CD4-positive, alpha-beta T cell (primary cell): ENCODE measurements around the gene NXPH1. TPM values are rescaled to one million over a fixed set of nuclear protein-coding genes. Genes with fewer than 3 reads are reported as not detected.

ENCODE experiments used
- ATAC-seq: fragments of 200-7000 bp; cut with Tn5 transposase; one replicate; pipeline ENCODE4 v1.10.0; 2022; ENCODE audit warnings: mild to moderate bottlenecking; ENCODE audit not compliant: poor library complexity
- CTCF ChIA-PET: fragments of 350-600 bp; sonication (Branson Sonifier 250); formaldehyde crosslinking; loops from one replicate; lab custom pipeline; 2021; ENCODE audit warnings: antibody characterized with exemption, inconsistent platforms; lab: Charles Lee
- POLR2A ChIA-PET: fragments of 350-600 bp; sonication (Branson Sonifier 250); formaldehyde crosslinking; loops from one replicate; lab custom pipeline; 2021; ENCODE audit warnings: antibody characterized with exemption, inconsistent platforms; lab: Charles Lee
- DNase-seq, 14 experiments: peaks; one replicate each; pipeline ENCODE4 v3.0.0-alpha.2; 2013 to 2020; ENCODE audit warnings: mixed read lengths in 2 of 14
- H3K27ac ChIP-seq, 2 donors: one replicate each; pipeline versions ENCODE4 v1.5.1 to v1.7.0; 2013; ENCODE audit warnings: low read length in 2 of 2, low read depth in 1 of 2, mild to moderate bottlenecking in 1 of 2
- H3K27me3 ChIP-seq, 2 experiments: 1 replicate in 1 of 2; 2 replicates in 1 of 2; pipeline versions ENCODE4 v1.6.1 to v1.7.0; 2013; ENCODE audit warnings: low read length in 2 of 2, control low read depth in 1 of 2, mild to moderate bottlenecking in 1 of 2, moderate library complexity in 1 of 2; ENCODE audit not compliant: insufficient read depth in 2 of 2, control insufficient read depth in 1 of 2
- H3K36me3 ChIP-seq: one replicate; pipeline ENCODE4 v1.6.1; 2013; ENCODE audit warnings: low read length, control low read depth; ENCODE audit not compliant: insufficient read depth
- H3K4me1 ChIP-seq: one replicate; pipeline ENCODE4 v1.6.1; 2013; ENCODE audit warnings: low read length, control low read depth; ENCODE audit not compliant: insufficient read depth
- H3K4me3 ChIP-seq: one replicate; pipeline ENCODE4 v1.5.1; 2013; ENCODE audit warnings: mild to moderate bottlenecking, low read length, moderate library complexity
- H3K9me3 ChIP-seq, 2 experiments: 1 replicate in 1 of 2; 2 replicates in 1 of 2; pipeline versions ENCODE4 v1.6.1 to v1.7.0; 2013; ENCODE audit warnings: low read length in 2 of 2, mild to moderate bottlenecking in 2 of 2, control low read depth in 1 of 2, moderate library complexity in 1 of 2; ENCODE audit not compliant: control insufficient read depth in 1 of 2, insufficient read depth in 1 of 2
- H3K27ac Mint-ChIP-seq: one replicate; pipeline ENCODE4 v1.8.0; 2020; ENCODE audit warnings: mixed read lengths
- H3K27me3 Mint-ChIP-seq: one replicate; pipeline ENCODE4 v1.8.0; 2021; ENCODE audit warnings: mixed read lengths
- H3K36me3 Mint-ChIP-seq: one replicate; pipeline ENCODE4 v1.8.0; 2021; ENCODE audit warnings: low read depth, mixed read lengths
- H3K4me1 Mint-ChIP-seq: one replicate; pipeline ENCODE4 v1.8.0; 2021; ENCODE audit warnings: low read depth, mixed read lengths
- H3K4me3 Mint-ChIP-seq: one replicate; pipeline ENCODE4 v1.8.0; 2020; ENCODE audit warnings: mild to moderate bottlenecking, mixed read lengths
- H3K9me3 Mint-ChIP-seq: one replicate; pipeline ENCODE4 v1.8.0; 2020; ENCODE audit warnings: mixed read lengths
- CTCF ChIP-seq: fragments of 200-600 bp; IDR thresholded peaks from one replicate; pipeline ENCODE4 v1.8.0; 2022; ENCODE audit warnings: antibody characterized with exemption, mild to moderate bottlenecking
- intact Hi-C, 2 experiments: fragments of 100-400 bp; cut with DNase I in 1 of 2; cut with micrococcal nuclease in 1 of 2; formaldehyde crosslinking; loops; one replicate each; pipeline versions ENCODE4 v1.15.1 to v1.9.0; 2023 to 2025; cut with DNase I, micrococcal nuclease
- total RNA-seq, 174 experiments: library from RNA in 2 of 174; stranded (reverse) in 2 of 174; gene quantifications; one replicate each; pipeline ENCODE4 v1.2.3 and lab custom pipeline; 2021 to 2026

Gene NXPH1
- total RNA-seq, 2 experiments from 2014 or later = not detected

- H3K9me3 ChIP-seq = no peaks in the 10 kb centered on the region
- no peaks in the 10 kb centered on the region for H3K27me3 Mint-ChIP-seq
- H3K27me3 ChIP-seq = no peaks in the 10 kb centered on the region
- no peaks in the 10 kb centered on the region for H3K4me1 ChIP-seq
- no peak overlapping the region for H3K27ac Mint-ChIP-seq
- ChIA-PET POLR2A (no interaction called here), CTCF (no interaction called here)
- H3K9me3 Mint-ChIP-seq = no peaks in the 10 kb centered on the region
- no peak overlapping the region for H3K4me3 ChIP-seq
- H3K36me3 ChIP-seq = no peaks in the 10 kb centered on the region
- H3K4me3 Mint-ChIP-seq = no peak overlapping the region
- intact Hi-C loops = no loop called here
- no peak for TF ChIP-seq CTCF
- no peaks in the 10 kb centered on the region for H3K4me1 Mint-ChIP-seq
- DNase-seq (no peak), ATAC-seq (no peak)
- H3K27ac ChIP-seq = no peak overlapping the region
- H3K36me3 Mint-ChIP-seq = no peaks in the 10 kb centered on the region
Measured at GRCh38 chr7:8615019-8615418, 181.6 kb downstream of the NXPH1 start.

- Mint-ChIP-seq H3K4me1 (no peaks in the 10 kb centered on the region), H3K27me3 (no peaks in the 10 kb centered on the region), H3K9me3 (no peaks in the 10 kb centered on the region), H3K36me3 (no peaks in the 10 kb centered on the region), H3K4me3 (no peak overlapping the region), H3K27ac (no peak overlapping the region)
- intact Hi-C loops = no loop called here
- ChIA-PET CTCF (no interaction called here), POLR2A (no interaction called here)
- Histone ChIP-seq H3K9me3 (no peaks in the 10 kb centered on the region), H3K36me3 (no peaks in the 10 kb centered on the region), H3K27ac (no peak overlapping the region), H3K27me3 (no peaks in the 10 kb centered on the region), H3K4me1 (no peaks in the 10 kb centered on the region), H3K4me3 (no peak overlapping the region)
- TF ChIP-seq CTCF = no peak
- ATAC-seq (no peak), DNase-seq (no peak)
Measured at GRCh38 chr7:8618441-8619070, 185.1 kb downstream of the NXPH1 start.

- Histone ChIP-seq H3K27me3 (no peaks in the 10 kb centered on the region), H3K36me3 (no peaks in the 10 kb centered on the region), H3K27ac (no peak overlapping the region), H3K4me1 (no peaks in the 10 kb centered on the region), H3K9me3 (no peaks in the 10 kb centered on the region), H3K4me3 (no peak overlapping the region)
- ATAC-seq = no peak
- no peak for DNase-seq
- POLR2A ChIA-PET = no interaction called here
- no peaks in the 10 kb centered on the region for H3K4me1 Mint-ChIP-seq
- no peak overlapping the region for H3K4me3 Mint-ChIP-seq
- H3K9me3 Mint-ChIP-seq = no peaks in the 10 kb centered on the region
- H3K36me3 Mint-ChIP-seq = no peaks in the 10 kb centered on the region
- no peaks in the 10 kb centered on the region for H3K27me3 Mint-ChIP-seq
- CTCF ChIA-PET = no interaction called here
- TF ChIP-seq CTCF = no peak
- intact Hi-C loops = no loop called here
- H3K27ac Mint-ChIP-seq = no peak overlapping the region
Measured at GRCh38 chr7:8620169-8620568, 186.8 kb downstream of the NXPH1 start.
